Mucosa of stomach (tissue), 1 donor: ENCODE results near the gene YY1AP1.
"Not testable (repeated sequence)": the region's sequence is repeated elsewhere in the genome, so short reads cannot be mapped to it uniquely, and the experiment has no call there.

Experiments
- H3K27me3 ChIP-seq: one replicate; pipeline ENCODE4 v1.7.0; 2013; ENCODE audit warnings: mild to moderate bottlenecking, low read length; ENCODE audit not compliant: control insufficient read depth, insufficient read depth
- H3K36me3 ChIP-seq: one replicate; pipeline ENCODE4 v1.7.0; 2013; ENCODE audit warnings: low read length; ENCODE audit not compliant: control insufficient read depth, insufficient read depth
- H3K4me1 ChIP-seq: one replicate; pipeline ENCODE4 v1.7.0; 2013; ENCODE audit warnings: mild to moderate bottlenecking, low read length; ENCODE audit not compliant: control insufficient read depth, insufficient read depth
- H3K4me3 ChIP-seq: one replicate; pipeline ENCODE4 v1.7.0; 2013; ENCODE audit warnings: low read length
- H3K9ac ChIP-seq: one replicate; pipeline ENCODE4 v1.7.0; 2013; ENCODE audit warnings: mild to moderate bottlenecking, low read length, moderate library complexity
- H3K9me3 ChIP-seq: one replicate; pipeline ENCODE4 v1.7.0; 2013; ENCODE audit warnings: mild to moderate bottlenecking, low read length, moderate library complexity; ENCODE audit not compliant: control insufficient read depth
- donor health status: Pancreatic carcinoma.

The YY1AP1 gene

GRCh38 chr1:155652951-155653350, 35.6 kb downstream of the YY1AP1 start:
- Histone ChIP-seq H3K9ac (no peak overlapping the region), H3K36me3 (no peaks in the 10 kb centered on the region), H3K4me1 (peaks cover 19% of the 10 kb centered on the region), H3K4me3 (no peak overlapping the region), H3K9me3 (no peaks in the 10 kb centered on the region), H3K27me3 (no peaks in the 10 kb centered on the region)

GRCh38 chr1:155651861-155652661, 36.5 kb downstream of the YY1AP1 start:
- Histone ChIP-seq H3K4me3 (no peak overlapping the region), H3K9ac (no peak overlapping the region), H3K4me1 (peaks cover 19% of the 10 kb centered on the region), H3K9me3 (no peaks in the 10 kb centered on the region), H3K27me3 (no peaks in the 10 kb centered on the region), H3K36me3 (no peaks in the 10 kb centered on the region)

- Histone ChIP-seq H3K4me3 (no peak overlapping the region), H3K36me3 (no peaks in the 10 kb centered on the region), H3K4me1 (peaks cover 19% of the 10 kb centered on the region), H3K27me3 (no peaks in the 10 kb centered on the region), H3K9me3 (no peaks in the 10 kb centered on the region), H3K9ac (no peak overlapping the region)
These were observed 38.3 kb downstream of the YY1AP1 start for GRCh38 chr1:155650231-155650757.

- no peaks in the 10 kb centered on the region for H3K36me3 ChIP-seq
- no peaks in the 10 kb centered on the region for H3K27me3 ChIP-seq
- H3K9ac ChIP-seq = no peak overlapping the region
- H3K4me3 ChIP-seq = no peak overlapping the region
- no peaks in the 10 kb centered on the region for H3K9me3 ChIP-seq
- H3K4me1 ChIP-seq = peaks cover 19% of the 10 kb centered on the region
These were observed 38.9 kb downstream of the YY1AP1 start for GRCh38 chr1:155649676-155650075.

GRCh38 chr1:155648207-155649147, 40.1 kb downstream of the YY1AP1 start:
- Histone ChIP-seq H3K4me3 (no peak overlapping the region), H3K9me3 (no peaks in the 10 kb centered on the region), H3K9ac (no peak overlapping the region), H3K36me3 (no peaks in the 10 kb centered on the region), H3K4me1 (peaks cover 19% of the 10 kb centered on the region), H3K27me3 (no peaks in the 10 kb centered on the region)

GRCh38 chr1:155646307-155646706, 42.3 kb downstream of the YY1AP1 start:
- no peaks in the 10 kb centered on the region for H3K36me3 ChIP-seq
- H3K9ac ChIP-seq = no peak overlapping the region
- H3K27me3 ChIP-seq = no peaks in the 10 kb centered on the region
- no peaks in the 10 kb centered on the region for H3K9me3 ChIP-seq
- no peak overlapping the region for H3K4me3 ChIP-seq
- peaks cover 9% of the 10 kb centered on the region for H3K4me1 ChIP-seq

- Histone ChIP-seq H3K36me3 (no peaks in the 10 kb centered on the region), H3K27me3 (no peaks in the 10 kb centered on the region), H3K4me3 (no peak overlapping the region), H3K4me1 (peaks cover 4% of the 10 kb centered on the region), H3K9ac (no peak overlapping the region), H3K9me3 (no peaks in the 10 kb centered on the region)
These were observed 42.9 kb downstream of the YY1AP1 start for GRCh38 chr1:155645648-155646047.

GRCh38 chr1:155645034-155645598, 43.5 kb downstream of the YY1AP1 start:
- H3K27me3 ChIP-seq = no peaks in the 10 kb centered on the region
- H3K4me1 ChIP-seq = peaks cover 3% of the 10 kb centered on the region
- H3K36me3 ChIP-seq = no peaks in the 10 kb centered on the region
- H3K4me3 ChIP-seq = no peak overlapping the region
- H3K9me3 ChIP-seq = no peaks in the 10 kb centered on the region
- H3K9ac ChIP-seq = no peak overlapping the region

- no peaks in the 10 kb centered on the region for H3K27me3 ChIP-seq
- H3K9ac ChIP-seq = no peak overlapping the region
- H3K36me3 ChIP-seq = no peaks in the 10 kb centered on the region
- no peak overlapping the region for H3K4me3 ChIP-seq
- peaks cover 2% of the 10 kb centered on the region for H3K4me1 ChIP-seq
- H3K9me3 ChIP-seq = no peaks in the 10 kb centered on the region
These were observed 45.3 kb downstream of the YY1AP1 start for GRCh38 chr1:155643230-155643629.

- not testable (repeated sequence) for H3K4me1 ChIP-seq, H3K36me3 ChIP-seq, H3K9ac ChIP-seq, H3K27me3 ChIP-seq, H3K4me3 ChIP-seq, H3K9me3 ChIP-seq
These were observed 45.9 kb downstream of the YY1AP1 start for GRCh38 chr1:155642559-155643180.

GRCh38 chr1:155640367-155640766, 48.2 kb downstream of the YY1AP1 start:
- Histone ChIP-seq H3K9me3 (no peaks in the 10 kb centered on the region), H3K4me3 (no peak overlapping the region), H3K9ac (no peak overlapping the region), H3K36me3 (no peaks in the 10 kb centered on the region), H3K4me1 (peaks cover 4% of the 10 kb centered on the region), H3K27me3 (no peaks in the 10 kb centered on the region)
